ENCODE data around the gene ZBTB7B. TPM values are rescaled to one million over a fixed set of nuclear protein-coding genes. Genes with fewer than 3 reads are reported as not detected.

Gene ZBTB7B
- total RNA-seq, 1 donor from 2014 or later: 80.4 TPM

- peak; percentile 99 for DNase-seq (ENCODE audit: low spot score)
Measured at GRCh38 chr1:155001675-155002463, 733 bp upstream of the ZBTB7B start.

- DNase-seq (ENCODE audit: low spot score): no peak
Measured at GRCh38 chr1:155003227-155003765, 694 bp downstream of the ZBTB7B start.

GRCh38 chr1:155003766-155004351 lies 1.3 kb downstream of the ZBTB7B start:
- no peak for DNase-seq (ENCODE audit: low spot score)

- no peak for DNase-seq (ENCODE audit: low spot score)
Measured at GRCh38 chr1:155004352-155005075, 1.9 kb downstream of the ZBTB7B start.

- DNase-seq (ENCODE audit: low spot score): no peak
Measured at GRCh38 chr1:155005076-155006011, 2.7 kb downstream of the ZBTB7B start.

- no peak for DNase-seq (ENCODE audit: low spot score)
Measured at GRCh38 chr1:155006601-155007101, 4.0 kb downstream of the ZBTB7B start.

GRCh38 chr1:155007251-155007828 lies 4.7 kb downstream of the ZBTB7B start:
- DNase-seq (ENCODE audit: low spot score): no peak

- DNase-seq (ENCODE audit: low spot score): no peak
Measured at GRCh38 chr1:155008015-155008941, 5.7 kb downstream of the ZBTB7B start.

- no peak for DNase-seq (ENCODE audit: low spot score)
Measured at GRCh38 chr1:155009221-155009711, 6.7 kb downstream of the ZBTB7B start.

GRCh38 chr1:155009742-155010141 lies 7.1 kb downstream of the ZBTB7B start:
- no peak for DNase-seq (ENCODE audit: low spot score)

GRCh38 chr1:155010211-155010918 lies 7.8 kb downstream of the ZBTB7B start:
- no peak for DNase-seq (ENCODE audit: low spot score)

- DNase-seq (ENCODE audit: low spot score): no peak
Measured at GRCh38 chr1:155011004-155011416, 8.4 kb downstream of the ZBTB7B start.

- no peak for DNase-seq (ENCODE audit: low spot score)
Measured at GRCh38 chr1:155011437-155012025, 8.9 kb downstream of the ZBTB7B start.

- no peak for DNase-seq (ENCODE audit: low spot score)
Measured at GRCh38 chr1:155012026-155012546, 9.5 kb downstream of the ZBTB7B start.

GRCh38 chr1:155012776-155013602 lies 10.4 kb downstream of the ZBTB7B start:
- DNase-seq (ENCODE audit: low spot score): no peak

- no peak for DNase-seq (ENCODE audit: low spot score)
Measured at GRCh38 chr1:155013632-155014031, 11.0 kb downstream of the ZBTB7B start.
